Right cardiac atrium (tissue), 5 donors: ENCODE results near the gene MYBPHL. TPM values are rescaled to one million over a fixed set of nuclear protein-coding genes. Genes with fewer than 3 reads are reported as not detected.

Experiments used
- ATAC-seq, 2 donors: fragments of 200-7000 bp; cut with Tn5 transposase; one replicate each; pipeline versions ENCODE4 v1.8.0 to v1.9.1; 2020; ENCODE audit warnings: moderate library complexity in 2 of 2, mild to moderate bottlenecking in 1 of 2
- DNase-seq, 3 donors: peaks; one replicate each; pipeline ENCODE4 v3.0.0-alpha.2; 2020
- H3K27ac ChIP-seq: one replicate; pipeline ENCODE4 v1.5.1; 2013; ENCODE audit warnings: mild to moderate bottlenecking, low read length, control low read depth, moderate library complexity
- H3K27me3 ChIP-seq: one replicate; pipeline ENCODE4 v1.6.1; 2013; ENCODE audit not compliant: control insufficient read depth, insufficient read depth
- H3K4me1 ChIP-seq: one replicate; pipeline ENCODE4 v1.6.1; 2013; ENCODE audit warnings: low read length; ENCODE audit not compliant: control insufficient read depth, insufficient read depth
- H3K4me3 ChIP-seq: one replicate; pipeline ENCODE4 v1.5.1; 2013; ENCODE audit warnings: low read length, control low read depth
- H3K9me3 ChIP-seq: one replicate; pipeline ENCODE4 v1.6.1; 2013; ENCODE audit warnings: low read length; ENCODE audit not compliant: control insufficient read depth
- WGBS: extraction: QIAGEN DNeasy Blood & Tissue Kit; methylation state at CpG from one replicate; pipeline ENCODE4 v1.1.7; 2013; 5-methylcytosine and 5-hydroxymethylcytosine counted together
- intact Hi-C, 4 donors: fragments of 100-400 bp; cut with DNase I; formaldehyde crosslinking; loops; one replicate each; pipeline versions ENCODE4 v1.11.0 to v1.14.0; 2022 to 2023
- polyA plus RNA-seq: library from polyadenylated mRNA; stranded (reverse); fragments of 200-250 nt; gene quantifications from one replicate; pipeline ENCODE4 v1.2.3, GENCODE V29; 2013
- total RNA-seq, 4 donors: library from RNA; stranded (reverse); fragmentation: NEBNext Ultra II Directional; extraction: Animal tissue kit (Norgen Biotek cat#: 25700); gene quantifications; one replicate each; pipeline ENCODE4 v1.2.1, GENCODE V29; 2021
- donor health status: healthy with polysubstance abuse.
- donor health status: DM: no; HTN: yes; CAD: no.
- donor health status: DM: no; HTN: no; CAD: no.
- donor health status: DM: no; HTN: yes; CAD: no; lungs with severe emphysema.
- donor health status: DM: yes; HTN: yes; CAD: no.

MYBPHL gene
- total and polyA plus RNA-seq, 5 donors: 115 to 521 (median 264) TPM

GRCh38 chr1:109256971-109257681 is 49.7 kb downstream of the MYBPHL start:
- intact Hi-C loops: no loop called here
- H3K27me3 ChIP-seq: no peaks in the 10 kb centered on the region
- H3K4me3 ChIP-seq: no peak overlapping the region
- ATAC-seq: no peak
- H3K9me3 ChIP-seq: no peaks in the 10 kb centered on the region
- peaks cover 15% of the 10 kb centered on the region for H3K4me1 ChIP-seq
- WGBS: 92% methylated on average over 5 of the region's 5 CpGs
- no peak for DNase-seq
- H3K27ac ChIP-seq: no peak overlapping the region

- DNase-seq (peak in 1 of 3 donors; percentile 18), ATAC-seq (no peak)
- whole genome bisulfite sequencing: 76% methylated on average over 7 of the region's 7 CpGs
- Histone ChIP-seq H3K4me3 (no peak overlapping the region), H3K27me3 (no peaks in the 10 kb centered on the region), H3K9me3 (no peaks in the 10 kb centered on the region), H3K4me1 (peaks cover 15% of the 10 kb centered on the region), H3K27ac (no peak overlapping the region)
- intact Hi-C loops: no loop called here
Measured at GRCh38 chr1:109256085-109256484, 50.7 kb downstream of the MYBPHL start.

- ATAC-seq: no peak
- H3K4me1 ChIP-seq: peaks cover 15% of the 10 kb centered on the region
- H3K9me3 ChIP-seq: no peaks in the 10 kb centered on the region
- no peaks in the 10 kb centered on the region for H3K27me3 ChIP-seq
- 85% methylated on average over 5 of the region's 5 CpGs for WGBS
- no peak for DNase-seq
- intact Hi-C loops: no loop called here
- no peak overlapping the region for H3K27ac ChIP-seq
- no peak overlapping the region for H3K4me3 ChIP-seq
Measured at GRCh38 chr1:109255678-109256077, 51.1 kb downstream of the MYBPHL start.

GRCh38 chr1:109255097-109255651 is 51.6 kb downstream of the MYBPHL start:
- peak in 2 of 3 donors; percentile 45 to 60 for DNase-seq
- Histone ChIP-seq H3K4me3 (no peak overlapping the region), H3K27me3 (no peaks in the 10 kb centered on the region), H3K27ac (no peak overlapping the region), H3K4me1 (peaks cover 15% of the 10 kb centered on the region), H3K9me3 (no peaks in the 10 kb centered on the region)
- no peak for ATAC-seq
- WGBS: 61% methylated on average over 15 of the region's 15 CpGs
- intact Hi-C loops: no loop called here

GRCh38 chr1:109254621-109255096 is 52.2 kb downstream of the MYBPHL start:
- no peak overlapping the region for H3K27ac ChIP-seq
- 76% methylated on average over 7 of the region's 7 CpGs for WGBS
- intact Hi-C loops: no loop called here
- peaks cover 15% of the 10 kb centered on the region for H3K4me1 ChIP-seq
- H3K27me3 ChIP-seq: no peaks in the 10 kb centered on the region
- no peak for ATAC-seq
- peak in 1 of 3 donors; percentile 37 for DNase-seq
- no peaks in the 10 kb centered on the region for H3K9me3 ChIP-seq
- H3K4me3 ChIP-seq: no peak overlapping the region

GRCh38 chr1:109253803-109254620 is 52.8 kb downstream of the MYBPHL start:
- no peak overlapping the region for H3K4me3 ChIP-seq
- ATAC-seq (peak; percentile 45 to 49), DNase-seq (peak in 1 of 3 donors; percentile 73)
- intact Hi-C loops: no loop called here
- no peaks in the 10 kb centered on the region for H3K27me3 ChIP-seq
- H3K4me1 ChIP-seq: peaks cover 15% of the 10 kb centered on the region
- 14% methylated on average over 9 of the region's 9 CpGs for whole genome bisulfite sequencing
- no peaks in the 10 kb centered on the region for H3K9me3 ChIP-seq
- H3K27ac ChIP-seq: peak overlapping the region; percentile 52

GRCh38 chr1:109252893-109253802 is 53.7 kb downstream of the MYBPHL start:
- WGBS: 74% methylated on average over 33 of the region's 33 CpGs
- Histone ChIP-seq H3K27ac (peak overlapping the region; percentile 52), H3K4me1 (peaks cover 15% of the 10 kb centered on the region), H3K9me3 (no peaks in the 10 kb centered on the region), H3K27me3 (no peaks in the 10 kb centered on the region), H3K4me3 (no peak overlapping the region)
- intact Hi-C loops: no loop called here
- ATAC-seq: peak; percentile 69 to 70
- DNase-seq: peak; percentile 67 to 86 (median 85)

- Histone ChIP-seq H3K9me3 (no peaks in the 10 kb centered on the region), H3K4me3 (no peak overlapping the region), H3K4me1 (peaks cover 15% of the 10 kb centered on the region), H3K27me3 (no peaks in the 10 kb centered on the region), H3K27ac (no peak overlapping the region)
- ATAC-seq (no peak), DNase-seq (no peak)
- intact Hi-C loops: no loop called here
- 97% methylated on average over 31 of the region's 31 CpGs for WGBS
Measured at GRCh38 chr1:109252167-109252892, 54.5 kb downstream of the MYBPHL start.

GRCh38 chr1:109251277-109252166 is 55.3 kb downstream of the MYBPHL start:
- H3K27me3 ChIP-seq: no peaks in the 10 kb centered on the region
- no peaks in the 10 kb centered on the region for H3K9me3 ChIP-seq
- intact Hi-C loops: no loop called here
- DNase-seq (peak in 1 of 3 donors; percentile 33), ATAC-seq (no peak)
- peaks cover 15% of the 10 kb centered on the region for H3K4me1 ChIP-seq
- no peak overlapping the region for H3K4me3 ChIP-seq
- H3K27ac ChIP-seq: no peak overlapping the region
- WGBS: 95% methylated on average over 32 of the region's 32 CpGs
